Mammary epithelial cell (primary cell): ENCODE data around the gene NAPA.

Experiments used
- EZH2 ChIP-seq: IDR thresholded peaks from 2 replicates; pipeline ENCODE4 v1.6.1; 2012; ENCODE audit warnings: low read length, inconsistent platforms, borderline replicate concordance
- TF ChIP-seq, protein P1 (sequence below), 2 donors: IDR thresholded peaks in 1 of 2; conservative IDR thresholded peaks in 1 of 2; 2 replicates each; pipeline ENCODE4 v1.5.1; 2011 to 2012; ENCODE audit warnings: inconsistent platforms in 2 of 2, low read length in 2 of 2, mild to moderate bottlenecking in 2 of 2, control low read depth in 1 of 2, low read depth in 1 of 2; ENCODE audit not compliant: insufficient read depth in 1 of 2; ENCODE audit errors: extremely low read depth in 1 of 2

DNA sequence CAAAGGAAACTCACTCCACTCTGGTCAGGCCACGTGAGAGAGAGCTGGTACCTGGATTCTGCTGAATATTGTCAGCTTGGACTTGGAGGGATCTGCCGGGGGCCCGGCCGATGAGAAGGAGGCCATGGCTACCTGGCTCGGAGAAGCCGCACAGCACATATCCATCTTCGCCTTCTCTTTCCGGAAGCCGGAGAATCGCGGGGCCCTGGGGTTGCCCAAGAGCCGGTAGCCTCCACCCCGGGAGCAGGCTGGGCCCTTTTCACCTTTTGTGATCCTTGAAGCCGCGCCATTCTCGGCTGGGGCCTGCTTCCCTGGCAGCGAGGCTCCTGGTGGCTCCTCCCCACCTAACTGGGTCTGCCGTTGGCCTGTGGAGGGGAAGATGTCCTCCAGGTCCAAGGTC is 29.2 kb upstream of the NAPA start:
- TF ChIP-seq, protein P1, sequence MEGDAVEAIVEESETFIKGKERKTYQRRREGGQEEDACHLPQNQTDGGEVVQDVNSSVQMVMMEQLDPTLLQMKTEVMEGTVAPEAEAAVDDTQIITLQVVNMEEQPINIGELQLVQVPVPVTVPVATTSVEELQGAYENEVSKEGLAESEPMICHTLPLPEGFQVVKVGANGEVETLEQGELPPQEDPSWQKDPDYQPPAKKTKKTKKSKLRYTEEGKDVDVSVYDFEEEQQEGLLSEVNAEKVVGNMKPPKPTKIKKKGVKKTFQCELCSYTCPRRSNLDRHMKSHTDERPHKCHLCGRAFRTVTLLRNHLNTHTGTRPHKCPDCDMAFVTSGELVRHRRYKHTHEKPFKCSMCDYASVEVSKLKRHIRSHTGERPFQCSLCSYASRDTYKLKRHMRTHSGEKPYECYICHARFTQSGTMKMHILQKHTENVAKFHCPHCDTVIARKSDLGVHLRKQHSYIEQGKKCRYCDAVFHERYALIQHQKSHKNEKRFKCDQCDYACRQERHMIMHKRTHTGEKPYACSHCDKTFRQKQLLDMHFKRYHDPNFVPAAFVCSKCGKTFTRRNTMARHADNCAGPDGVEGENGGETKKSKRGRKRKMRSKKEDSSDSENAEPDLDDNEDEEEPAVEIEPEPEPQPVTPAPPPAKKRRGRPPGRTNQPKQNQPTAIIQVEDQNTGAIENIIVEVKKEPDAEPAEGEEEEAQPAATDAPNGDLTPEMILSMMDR (conservative IDR thresholded peaks at IDR 0.05 in 1 of 2, IDR thresholded peaks at IDR 0.05 in 1 of 2; ENCODE audit: extremely low read depth in 1 of 2, insufficient read depth in 1 of 2, low read depth in 1 of 2, low read length in 2 of 2), result no peak
- no peak for TF ChIP-seq EZH2
